SKM-1 (cell line): Measurements from ENCODE around the gene CLUH.

Experiments
- DNase-seq: peaks from one replicate; lab custom pipeline; 2025; ENCODE audit not compliant: unreplicated experiment; lab: John Stamatoyannopoulos, UW

CLUH gene

DNA sequence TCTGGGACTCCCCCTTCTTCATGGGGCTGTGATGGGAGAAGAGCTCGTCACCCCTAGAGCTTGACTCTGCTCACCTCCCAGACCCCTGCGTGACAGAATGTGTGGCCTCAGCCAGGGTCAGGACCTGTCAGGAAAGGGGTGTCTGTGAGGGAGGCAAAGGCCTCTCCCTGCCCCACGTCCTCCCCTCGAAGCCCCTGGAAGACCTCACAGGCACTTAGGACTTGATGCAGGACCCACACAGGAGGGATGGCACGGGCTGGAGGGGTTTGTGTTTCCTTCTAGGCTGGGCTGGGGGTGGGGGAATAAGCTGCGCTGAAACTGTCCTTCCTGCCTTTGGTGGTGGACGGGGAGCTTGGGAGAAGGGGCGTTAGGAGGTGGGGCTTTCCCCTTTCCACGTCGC is 11.0 kb upstream of the CLUH start:
- DNase-seq: no peak

DNA sequence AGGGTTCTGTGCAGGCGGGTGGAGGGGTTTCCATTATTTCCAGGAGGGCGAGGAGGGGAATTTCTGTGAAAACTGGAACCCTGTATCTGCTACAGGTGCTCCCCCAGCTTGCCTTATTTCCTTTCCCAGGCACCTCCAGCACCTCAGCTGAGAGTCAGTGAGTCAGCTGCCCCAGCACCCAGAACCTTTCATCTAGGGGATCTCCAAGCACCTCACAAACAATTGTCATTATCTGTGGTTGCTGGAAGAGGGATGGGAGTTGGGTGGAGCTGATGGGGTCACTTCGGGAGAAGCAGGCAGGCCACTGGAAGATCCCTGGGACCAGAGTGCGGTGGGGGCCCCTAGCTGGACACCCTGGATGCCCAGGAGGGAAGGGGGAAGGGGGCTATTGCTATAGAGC is 10.0 kb upstream of the CLUH start:
- DNase-seq: no peak

DNA sequence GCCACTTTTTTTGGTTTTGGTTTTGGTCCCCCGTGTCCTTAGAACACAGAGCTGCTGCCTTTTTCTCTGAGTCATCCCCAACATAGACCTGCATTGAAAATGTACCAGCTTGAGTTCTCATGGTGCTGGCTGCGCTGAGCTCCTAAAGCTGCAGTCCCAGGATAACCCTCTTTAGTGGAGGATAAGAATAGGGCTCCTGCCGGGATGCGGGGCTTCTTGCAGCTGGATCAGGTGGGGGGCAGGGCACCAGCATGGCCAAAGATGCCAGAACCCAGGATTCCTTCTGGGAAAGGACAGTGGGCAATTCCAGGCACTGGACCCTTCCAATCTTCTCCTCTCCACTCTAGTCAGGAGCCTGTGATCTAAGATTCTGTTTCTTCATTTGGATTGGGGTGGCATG is 8.3 kb upstream of the CLUH start:
- DNase-seq: no peak

DNA sequence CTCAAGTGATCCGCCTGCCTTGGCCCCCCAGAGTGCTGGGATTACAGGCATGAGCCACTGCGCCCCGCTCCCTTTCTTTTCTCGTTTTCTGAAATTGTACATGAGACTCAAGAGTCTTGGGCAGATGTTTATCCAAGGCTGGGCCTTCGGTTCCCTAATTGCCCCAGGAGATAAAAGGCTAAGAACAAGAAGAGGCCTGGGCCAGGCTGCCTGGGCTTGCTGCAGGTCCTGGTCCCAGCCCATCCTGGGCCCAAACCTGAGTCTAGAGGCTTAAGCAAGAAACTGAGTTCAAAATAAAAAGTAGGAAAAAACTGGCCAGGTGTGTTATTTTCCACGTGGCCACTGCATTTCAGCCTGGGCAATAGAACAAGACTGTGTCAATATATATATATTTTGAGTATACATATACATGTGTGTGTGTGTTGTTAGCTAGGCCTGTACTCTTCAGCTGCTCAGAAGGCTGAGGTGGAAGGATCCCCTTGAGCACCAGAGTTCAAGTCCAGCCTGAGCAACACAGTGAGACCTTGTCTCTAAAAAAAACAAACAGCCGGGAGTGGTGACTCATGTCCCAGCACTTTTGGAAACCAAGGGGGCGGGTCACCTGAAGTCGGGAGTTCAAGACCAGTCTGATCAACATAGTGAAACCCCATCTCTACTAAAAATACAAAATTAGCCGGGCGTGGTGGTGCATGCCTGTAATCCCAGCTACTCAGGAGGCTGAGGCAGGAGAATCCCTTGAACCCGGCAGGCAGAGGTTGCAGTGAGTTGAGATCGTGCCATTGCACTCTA is 6.8 kb upstream of the CLUH start:
- DNase-seq: no peak

DNA sequence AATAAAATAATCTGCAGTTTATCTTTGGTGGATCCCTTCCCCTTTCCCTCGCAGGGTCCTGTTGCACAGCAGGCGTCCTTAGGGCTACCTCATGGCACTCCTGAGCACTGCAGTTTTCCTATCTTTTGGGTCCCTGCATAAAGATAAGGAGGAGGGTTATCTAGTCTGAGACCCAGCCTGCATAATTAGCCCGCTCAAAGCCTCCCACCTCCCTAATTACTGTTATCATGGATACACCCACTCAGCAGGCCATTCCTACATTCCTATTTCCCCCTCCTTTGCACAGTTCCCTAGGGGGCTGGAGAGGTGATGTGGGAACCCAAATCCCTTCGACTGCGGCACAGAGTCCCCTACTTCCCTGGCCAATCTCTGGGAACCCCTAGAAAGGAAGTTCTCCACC is 5.1 kb upstream of the CLUH start:
- DNase-seq: no peak

DNA sequence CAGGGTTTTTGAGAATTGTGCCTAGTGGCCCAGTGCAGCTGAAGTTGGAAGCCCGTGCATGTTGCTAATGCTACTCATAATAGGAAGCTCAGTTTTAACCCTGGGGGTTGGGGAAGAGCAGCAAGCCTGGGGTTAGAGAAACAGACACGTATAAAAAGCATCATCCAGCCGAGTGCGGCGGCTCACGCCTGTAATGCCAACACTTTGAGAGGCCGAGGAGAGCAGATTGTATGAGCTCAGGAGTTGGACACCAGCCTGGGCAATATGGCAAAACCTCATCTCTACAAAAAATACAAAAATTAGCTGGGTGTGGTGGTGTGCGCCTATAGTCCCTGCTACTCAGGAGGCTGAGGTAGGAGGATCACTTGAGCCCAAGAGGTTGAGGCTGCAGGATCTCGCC is 2.3 kb upstream of the CLUH start:
- DNase-seq: no peak

DNA sequence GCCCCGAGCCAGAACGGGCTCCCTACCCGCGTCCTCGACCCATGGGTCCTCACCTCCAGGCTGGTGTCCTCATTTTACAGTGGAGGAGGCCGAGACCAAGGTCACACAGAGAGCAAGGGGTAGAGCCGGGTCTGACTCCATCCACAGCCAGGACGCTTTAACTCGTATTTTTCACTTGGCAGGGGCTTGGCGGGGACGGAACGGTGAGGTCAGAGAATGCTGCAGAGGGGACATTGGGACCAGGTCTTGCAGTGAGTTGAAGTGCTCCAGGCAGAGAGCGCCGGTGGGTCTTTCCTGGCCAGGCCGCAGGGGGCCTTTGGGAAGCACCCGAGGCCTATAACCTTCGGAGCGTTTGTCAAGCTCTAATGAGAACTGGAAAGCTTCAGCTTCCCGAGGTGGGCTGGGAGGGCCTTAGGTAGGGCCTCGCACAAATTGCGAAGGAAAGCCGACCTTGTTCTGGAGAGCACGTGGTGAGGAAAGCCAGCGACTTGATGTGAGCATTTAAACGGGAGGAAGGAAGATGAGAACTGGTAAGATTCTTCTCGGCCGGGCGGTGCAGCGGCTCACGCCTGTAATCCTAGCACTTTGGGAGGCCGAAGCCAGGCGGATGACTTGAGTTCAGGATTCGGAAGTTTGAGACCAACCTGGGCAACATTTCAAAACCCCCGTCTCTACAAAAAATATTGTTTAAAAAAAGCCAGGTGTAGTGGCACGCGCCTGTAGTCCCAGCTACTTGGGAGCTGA is 908 bp upstream of the CLUH start:
- DNase-seq: no peak

DNA sequence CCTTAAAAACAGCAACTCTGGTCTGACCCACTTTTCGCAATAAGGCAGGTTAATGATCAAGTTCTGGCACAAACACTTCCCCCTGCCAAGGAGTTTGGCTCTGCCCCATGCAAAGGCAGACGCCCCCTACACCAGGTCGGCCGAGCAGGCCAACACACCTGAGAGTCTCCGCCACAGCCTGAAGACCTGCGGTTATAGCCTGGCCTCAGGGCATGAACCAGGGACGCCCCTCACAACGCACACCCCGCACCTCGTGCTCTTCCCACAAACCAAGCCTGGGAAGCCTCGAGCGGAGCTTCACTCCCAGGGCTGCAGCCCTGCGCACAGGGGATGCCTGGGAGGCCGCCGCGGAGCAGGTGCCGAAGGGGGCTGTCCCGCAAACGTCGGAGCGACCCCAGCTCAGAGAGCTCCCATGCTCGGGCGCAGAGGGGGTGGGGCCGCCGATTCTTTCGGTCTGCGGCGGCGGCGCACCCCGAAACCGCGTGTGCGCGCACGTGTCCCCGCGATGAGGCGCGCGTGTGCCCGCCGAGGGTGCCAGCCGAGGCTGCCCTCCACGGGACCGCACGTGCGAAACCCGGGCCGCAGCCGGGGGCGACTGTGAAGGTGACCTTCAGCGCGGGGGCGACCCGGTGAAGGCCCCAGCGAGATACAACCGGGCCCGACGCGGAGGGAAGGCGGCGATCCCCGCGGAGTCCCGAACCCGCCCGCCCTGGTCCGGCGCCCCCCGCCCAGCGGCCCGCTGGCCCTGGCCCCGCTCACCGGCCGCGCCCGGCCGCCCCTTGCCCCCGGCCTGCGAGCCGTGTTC is 559 bp downstream of the CLUH start:
- DNase-seq: no peak

DNA sequence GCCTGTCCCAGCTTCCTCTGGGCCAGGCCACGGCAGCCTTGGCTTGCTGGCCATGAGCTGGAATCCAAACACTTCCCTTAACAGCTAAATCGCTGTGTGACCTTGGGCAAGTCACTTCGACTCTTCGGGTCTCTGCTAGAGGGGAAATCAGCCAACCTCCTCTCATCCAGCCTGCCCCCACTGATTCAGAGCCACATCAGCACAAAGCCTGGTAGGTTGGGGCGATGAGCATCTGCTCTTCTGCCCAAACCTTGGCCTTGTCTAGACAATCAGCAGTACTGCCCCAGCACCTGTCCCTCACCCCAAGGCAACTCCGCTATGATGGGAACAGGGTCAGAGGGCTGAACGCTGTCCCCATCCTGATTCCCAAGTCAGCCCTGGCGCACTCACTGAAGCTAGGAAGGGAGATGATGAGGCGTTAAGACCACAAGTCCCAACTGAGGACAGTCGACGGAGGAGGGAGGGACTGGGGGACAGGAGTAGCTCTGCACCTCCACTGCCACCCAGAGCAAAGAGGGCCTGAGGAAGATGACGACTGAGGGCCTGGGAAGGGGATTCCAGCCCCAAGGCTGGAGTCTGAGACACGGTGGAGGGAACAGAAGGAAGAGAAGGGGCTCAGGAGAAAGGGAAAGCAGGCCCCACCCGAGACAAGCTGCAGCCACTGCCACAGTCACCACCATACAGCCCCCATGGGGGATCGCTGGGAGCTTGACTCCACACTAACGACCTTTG is 1.3 kb downstream of the CLUH start:
- DNase-seq: no peak

DNA sequence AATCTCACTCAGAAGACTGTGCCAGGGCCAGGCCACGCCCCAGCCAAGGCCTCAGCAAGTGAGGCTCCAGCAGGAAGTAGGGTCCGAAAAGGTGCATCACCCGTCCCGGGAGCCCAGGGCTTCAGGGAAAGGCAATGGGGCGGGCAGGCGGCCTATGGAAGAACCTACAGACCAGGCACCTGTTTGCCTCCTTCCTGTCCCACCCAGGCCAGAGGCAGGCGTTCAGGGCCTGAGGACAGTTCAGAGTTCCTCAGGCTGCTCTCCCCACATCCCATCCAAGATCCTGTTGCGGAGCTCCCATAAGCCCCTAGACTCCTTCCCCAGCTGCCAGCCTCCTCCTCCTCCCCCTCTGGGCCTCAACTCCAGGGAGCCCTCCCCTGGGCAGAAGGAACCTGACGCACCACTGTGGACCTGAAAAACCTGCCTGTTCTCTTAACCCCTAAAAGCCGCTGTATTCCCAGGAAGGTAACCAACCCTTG is 2.3 kb downstream of the CLUH start:
- no peak for DNase-seq

DNA sequence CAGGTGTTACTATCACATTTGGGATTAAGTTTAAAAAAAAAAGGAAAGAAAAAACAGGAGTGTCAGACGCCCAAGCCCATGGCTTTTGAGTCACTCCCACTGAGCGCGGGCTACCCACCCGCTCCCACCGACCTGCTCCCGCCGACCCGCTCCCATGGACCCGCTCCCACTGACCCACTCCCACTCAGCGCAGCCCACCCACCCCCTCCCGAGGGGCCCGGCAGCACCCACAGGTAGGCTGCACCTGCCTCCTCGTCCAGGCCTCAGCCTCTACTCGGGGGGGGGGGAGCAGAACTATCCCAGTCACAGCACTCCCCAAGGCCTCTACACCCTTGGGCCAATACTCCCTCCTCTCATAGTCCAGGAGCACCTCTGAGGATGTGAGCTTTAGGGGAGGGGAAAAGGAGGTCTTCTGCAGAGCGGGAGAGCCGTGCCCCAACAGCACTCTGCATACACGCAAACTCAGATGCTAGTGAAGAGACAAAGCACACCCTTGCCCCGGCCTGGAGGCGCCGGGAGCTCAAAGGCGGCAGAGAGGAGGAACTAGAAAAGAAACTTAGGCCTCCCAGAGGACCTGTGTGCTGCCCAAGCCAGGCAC is 2.9 kb downstream of the CLUH start:
- no peak for DNase-seq

DNA sequence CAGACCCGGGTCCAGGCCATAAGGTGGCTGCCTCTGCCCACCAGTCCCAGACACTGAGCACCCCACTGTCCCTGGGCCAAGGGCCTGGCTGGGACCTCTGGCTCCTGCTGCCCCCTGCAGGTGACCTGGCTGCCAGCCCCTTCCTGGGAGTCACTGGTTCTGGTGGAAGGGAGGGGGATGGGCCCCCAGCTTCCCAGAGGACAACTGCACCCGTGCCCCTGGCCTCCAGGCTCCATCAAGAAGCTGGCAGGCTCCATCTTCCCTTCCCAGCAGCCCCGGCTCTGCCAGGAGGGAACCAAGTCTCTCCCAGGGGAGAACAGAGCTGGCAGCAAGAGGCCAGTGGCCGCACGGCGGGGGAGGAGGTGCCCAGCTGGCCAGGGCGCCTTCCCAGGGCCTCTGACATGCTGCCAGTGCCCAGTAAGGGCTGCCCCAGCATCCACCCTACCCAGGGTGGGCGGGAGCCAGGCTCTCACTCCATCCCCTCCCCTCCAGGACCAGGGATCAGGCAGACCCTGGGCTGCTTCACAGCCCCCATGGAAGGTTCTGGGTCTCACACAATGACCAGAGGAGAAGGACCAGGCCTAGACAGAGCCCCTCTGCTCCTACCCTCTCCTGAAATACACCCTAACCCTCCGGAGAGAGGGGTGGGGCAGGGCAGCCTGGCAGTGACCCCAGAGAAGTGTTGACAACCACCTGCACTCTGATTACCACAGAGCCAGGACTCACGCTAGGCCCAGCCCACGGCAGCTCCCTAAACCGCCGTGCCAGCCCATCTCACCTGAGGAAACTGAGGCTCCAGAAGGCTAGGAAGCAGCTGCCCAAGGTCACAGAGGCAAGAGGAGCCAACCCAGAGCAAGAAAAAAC is 3.6 kb downstream of the CLUH start:
- DNase-seq: no peak

DNA sequence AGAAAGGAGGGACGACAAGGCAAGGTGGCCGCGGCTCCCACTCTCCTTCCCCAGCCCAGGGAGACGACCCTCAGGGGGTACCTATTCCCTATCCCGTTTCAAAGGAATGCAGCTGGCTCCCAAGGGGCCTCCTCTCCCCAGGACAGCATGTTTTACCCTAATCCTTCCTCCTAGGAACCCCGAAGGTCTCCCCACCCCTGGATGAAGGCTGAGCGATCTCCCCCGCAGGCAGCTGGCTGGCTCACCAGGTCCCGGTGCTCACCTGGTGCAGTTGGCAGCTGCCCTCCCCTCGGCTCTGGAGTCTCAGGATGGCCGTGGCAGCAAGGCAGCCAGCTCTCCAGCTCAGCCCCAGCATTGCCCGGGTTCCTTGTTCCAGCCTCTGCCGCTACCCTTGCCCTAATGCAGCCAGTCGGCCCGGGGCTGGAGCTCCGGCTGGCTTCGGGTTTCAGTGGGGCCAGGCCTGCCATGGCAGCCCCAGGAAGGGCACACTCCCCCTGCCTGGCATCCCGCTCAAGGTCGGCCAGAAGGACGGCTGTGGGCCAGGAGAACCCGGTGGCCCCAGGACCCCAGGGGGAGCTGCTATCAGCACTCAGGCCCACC is 4.6 kb downstream of the CLUH start:
- no peak for DNase-seq

DNA sequence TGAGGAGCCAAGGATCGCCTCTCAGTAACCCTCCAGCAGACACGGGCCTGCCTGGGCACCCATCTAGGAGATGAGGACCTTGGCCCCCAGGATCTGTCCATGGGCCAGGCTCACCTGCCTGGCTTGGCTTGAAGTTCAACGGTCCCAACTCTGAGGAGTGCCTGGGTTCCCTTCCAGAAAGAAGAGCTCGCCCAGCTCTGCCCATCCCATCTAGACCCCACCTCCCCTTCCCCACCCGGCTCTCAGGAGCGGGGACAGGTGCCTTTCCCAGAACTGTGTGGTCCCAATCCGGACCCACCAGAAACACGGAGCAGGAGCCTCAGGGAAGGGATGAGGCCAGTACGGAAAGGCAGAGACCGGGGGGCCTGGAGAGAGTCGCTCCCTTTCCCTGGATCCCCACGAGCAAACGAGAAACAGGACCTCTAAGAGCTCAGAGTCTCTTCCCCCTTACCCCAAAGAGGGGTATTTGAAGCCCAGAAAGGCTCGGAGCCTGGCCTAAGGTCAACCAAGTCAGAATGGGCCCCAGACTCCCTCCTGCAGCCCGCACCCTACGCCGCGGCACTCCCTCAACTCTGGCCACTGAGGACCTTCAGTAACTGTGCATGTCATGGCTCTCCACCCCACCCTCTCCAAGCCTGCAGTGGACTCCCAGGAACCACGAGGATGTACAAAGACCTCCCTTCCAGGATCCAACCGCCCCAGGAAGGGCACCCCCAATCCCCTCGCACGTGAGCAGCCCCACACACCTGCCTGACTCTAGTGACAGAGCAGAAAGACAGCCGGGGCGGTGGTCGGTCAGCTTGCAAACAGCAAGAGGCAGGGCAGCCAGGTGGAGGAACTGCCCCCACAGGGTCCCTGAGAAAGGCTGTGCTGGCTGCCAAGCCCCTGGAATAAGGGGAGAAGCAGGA is 5.4 kb downstream of the CLUH start:
- DNase-seq: no peak

DNA sequence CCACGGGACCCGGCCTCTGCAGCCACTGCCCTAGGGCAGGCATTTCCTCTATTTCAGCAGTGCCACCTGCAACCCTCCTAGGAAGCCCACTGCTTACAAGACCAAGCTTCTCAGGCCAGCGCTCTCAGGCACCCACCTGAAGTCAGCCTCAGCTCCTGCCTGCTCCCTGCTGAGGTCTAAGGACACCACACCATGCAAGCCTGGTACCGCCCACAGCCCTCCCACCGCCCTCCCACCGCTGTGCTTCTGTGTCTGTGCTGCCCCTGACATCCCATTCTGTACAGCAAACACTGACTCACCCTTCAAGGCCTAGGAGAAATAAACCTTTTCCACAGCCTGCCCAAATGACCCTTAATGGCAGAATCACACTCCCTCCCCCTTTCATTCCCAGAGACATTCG is 6.3 kb downstream of the CLUH start:
- no peak for DNase-seq

DNA sequence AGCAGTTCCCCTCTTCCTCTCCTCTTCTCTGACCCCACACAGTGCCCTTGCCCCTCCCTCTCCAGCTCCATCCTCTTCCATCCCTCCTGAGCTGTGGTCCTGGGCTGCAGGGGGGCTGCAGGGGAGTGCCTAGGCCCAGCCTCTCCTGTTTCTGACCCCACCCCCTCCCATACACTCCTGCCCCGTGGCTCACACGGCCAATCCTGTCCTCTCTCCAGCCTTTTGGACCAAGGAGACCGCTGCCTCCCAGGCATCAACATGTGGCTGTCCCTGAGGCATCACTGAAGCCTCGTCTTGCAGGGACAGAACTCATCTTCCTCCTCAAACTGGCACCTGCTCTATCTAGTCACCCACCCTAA is 6.7 kb downstream of the CLUH start:
- no peak for DNase-seq

DNA sequence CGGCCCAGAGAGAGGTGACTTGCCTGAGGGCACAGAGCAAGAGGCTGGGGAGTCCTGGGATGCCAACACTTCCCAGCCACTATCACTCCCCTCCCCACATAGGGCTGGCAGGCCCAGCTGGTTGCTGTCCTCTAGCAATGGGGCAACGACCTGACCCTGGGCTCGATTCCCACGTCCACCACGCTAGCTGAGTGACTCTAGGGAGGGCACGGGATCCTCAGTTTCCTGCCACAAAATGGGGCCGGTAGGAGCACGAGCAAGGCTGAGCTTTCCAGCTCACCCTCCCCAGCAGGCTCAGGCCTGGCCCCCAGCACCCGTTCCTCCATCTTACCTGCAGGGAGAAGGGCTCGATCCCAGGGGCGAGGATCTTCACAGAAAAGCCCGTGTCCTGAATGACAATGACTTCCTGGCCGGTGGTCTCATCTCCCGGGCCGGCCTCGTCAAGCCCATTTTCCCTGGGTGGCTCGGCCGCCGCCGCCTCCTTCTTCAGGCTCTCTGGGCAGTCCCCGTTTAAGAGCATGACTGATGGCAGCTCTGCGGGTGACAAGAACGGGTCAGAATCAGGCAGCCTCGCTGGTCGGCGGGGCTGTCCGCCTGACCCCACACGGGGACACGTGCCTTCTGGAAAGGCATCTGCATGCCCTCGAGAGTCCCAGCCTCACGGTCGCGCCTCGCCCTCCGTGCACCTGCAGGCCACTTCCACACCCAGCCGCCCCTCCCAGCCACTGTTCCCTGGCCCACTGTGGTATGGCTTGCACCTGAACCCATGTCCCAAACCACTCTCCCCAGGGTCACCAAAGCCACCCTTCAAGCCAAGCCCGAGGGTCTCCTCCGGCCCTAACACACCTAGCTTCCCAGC is 7.3 kb downstream of the CLUH start:
- no peak for DNase-seq
